ENCODE measurements around the gene SGPL1.

The SGPL1 gene

DNA sequence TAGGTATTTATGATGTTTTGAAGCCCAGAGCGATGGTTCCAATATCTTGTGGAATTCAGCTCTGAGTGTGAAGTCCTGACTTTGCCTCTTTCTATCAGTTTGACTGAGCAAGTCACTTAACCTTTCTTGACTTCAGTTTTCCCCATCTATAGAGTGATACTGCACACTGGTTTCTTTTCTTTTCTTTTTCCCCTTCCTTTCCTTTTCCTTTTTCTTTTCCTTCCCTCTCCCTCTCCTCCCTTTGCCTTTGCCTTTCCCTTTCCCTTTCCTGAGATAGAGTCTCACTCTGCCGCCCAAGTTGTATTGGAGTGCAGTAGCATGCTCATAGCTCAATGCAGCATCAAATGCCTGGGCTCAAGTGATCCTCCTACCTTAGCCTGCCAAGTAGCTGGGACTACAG lies 20.6 kb downstream of the SGPL1 start:
- no peaks in the 10 kb centered on the region for H3K27me3 Mint-ChIP-seq
- H3K36me3 Mint-ChIP-seq = peaks cover 36% of the 10 kb centered on the region
- H3K4me3 Mint-ChIP-seq = no peak overlapping the region
- peaks cover 61% of the 10 kb centered on the region for H3K4me1 Mint-ChIP-seq (ENCODE audit: low read depth)
- H3K9me3 Mint-ChIP-seq (ENCODE audit: low read depth) = peaks cover 6% of the 10 kb centered on the region
- peak overlapping the region; percentile 10 for H3K27ac Mint-ChIP-seq

DNA sequence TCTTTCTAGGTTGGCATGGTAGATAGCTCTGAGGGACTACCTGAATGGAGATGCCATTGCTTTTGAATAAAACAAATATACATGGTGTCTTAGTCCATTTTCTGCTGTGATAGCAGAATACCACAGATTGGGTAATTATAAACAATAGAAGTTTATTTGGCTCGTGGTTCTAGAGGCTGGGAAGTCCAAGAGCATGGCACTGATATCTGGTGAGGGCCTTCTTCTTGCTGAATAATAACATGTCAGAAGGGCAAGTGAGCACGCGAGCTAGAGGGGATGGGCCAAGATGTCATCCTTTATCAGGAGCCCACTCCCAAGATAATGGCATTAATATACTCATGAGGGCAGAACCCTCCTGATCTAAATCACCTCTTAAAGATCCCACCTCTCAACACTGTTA lies 21.9 kb downstream of the SGPL1 start:
- Mint-ChIP-seq H3K36me3 (peaks cover 42% of the 10 kb centered on the region), H3K27me3 (no peaks in the 10 kb centered on the region), H3K4me1 (ENCODE audit: low read depth) (peaks cover 54% of the 10 kb centered on the region), H3K27ac (no peak overlapping the region), H3K4me3 (no peak overlapping the region), H3K9me3 (ENCODE audit: low read depth) (peaks cover 6% of the 10 kb centered on the region)

DNA sequence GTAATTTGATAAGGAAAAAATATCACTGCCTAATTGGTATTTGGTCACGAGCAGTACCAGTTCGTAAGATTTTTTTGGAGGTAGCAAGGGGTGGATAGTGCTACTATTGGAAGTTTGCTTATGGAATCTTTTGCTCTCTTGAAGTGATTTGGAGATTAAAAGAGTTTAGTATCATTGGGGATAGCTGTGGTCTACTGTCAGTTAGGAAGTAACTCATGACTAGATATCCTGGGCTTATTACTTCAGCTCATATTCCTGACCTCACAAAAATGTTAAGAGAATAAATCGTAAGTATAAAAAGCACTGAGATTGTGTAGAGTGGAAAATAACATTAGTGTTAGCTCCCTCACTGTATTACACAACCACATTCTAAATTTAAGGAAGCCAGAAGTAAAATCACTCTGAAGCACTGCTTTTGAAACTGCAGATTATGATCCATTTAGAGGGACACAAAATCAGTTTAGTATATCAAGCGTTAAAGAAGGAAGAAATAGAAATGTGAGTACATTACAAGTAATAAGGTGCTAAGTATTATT lies 22.6 kb downstream of the SGPL1 start:
- Mint-ChIP-seq H3K36me3 (peaks cover 42% of the 10 kb centered on the region), H3K4me1 (ENCODE audit: low read depth) (peaks cover 47% of the 10 kb centered on the region), H3K27me3 (no peaks in the 10 kb centered on the region), H3K27ac (no peak overlapping the region), H3K9me3 (ENCODE audit: low read depth) (peaks cover 6% of the 10 kb centered on the region), H3K4me3 (no peak overlapping the region)

DNA sequence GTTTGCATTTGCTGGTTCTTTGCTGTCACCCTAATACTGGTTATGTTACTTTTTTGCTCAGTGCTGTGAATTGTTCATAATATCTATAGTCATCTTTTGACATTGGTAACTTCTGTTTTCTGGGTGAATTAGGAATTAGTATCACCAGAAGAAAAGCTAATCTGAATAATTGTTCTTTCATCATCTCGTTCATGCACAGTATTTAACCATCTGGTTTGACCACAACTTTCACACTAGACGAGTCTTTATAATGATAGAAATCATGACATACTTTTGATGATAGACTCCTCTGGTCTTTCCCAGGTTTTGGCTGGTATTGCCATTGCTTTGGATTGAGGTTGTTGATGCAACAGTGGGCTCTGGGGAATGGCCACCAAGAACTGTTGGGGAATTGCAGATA lies 25.1 kb downstream of the SGPL1 start:
- no peaks in the 10 kb centered on the region for H3K27me3 Mint-ChIP-seq
- peaks cover 47% of the 10 kb centered on the region for H3K36me3 Mint-ChIP-seq
- peaks cover 37% of the 10 kb centered on the region for H3K4me1 Mint-ChIP-seq (ENCODE audit: low read depth)
- no peak overlapping the region for H3K4me3 Mint-ChIP-seq
- peaks cover 6% of the 10 kb centered on the region for H3K9me3 Mint-ChIP-seq (ENCODE audit: low read depth)
- peak overlapping the region; percentile 3 for H3K27ac Mint-ChIP-seq

DNA sequence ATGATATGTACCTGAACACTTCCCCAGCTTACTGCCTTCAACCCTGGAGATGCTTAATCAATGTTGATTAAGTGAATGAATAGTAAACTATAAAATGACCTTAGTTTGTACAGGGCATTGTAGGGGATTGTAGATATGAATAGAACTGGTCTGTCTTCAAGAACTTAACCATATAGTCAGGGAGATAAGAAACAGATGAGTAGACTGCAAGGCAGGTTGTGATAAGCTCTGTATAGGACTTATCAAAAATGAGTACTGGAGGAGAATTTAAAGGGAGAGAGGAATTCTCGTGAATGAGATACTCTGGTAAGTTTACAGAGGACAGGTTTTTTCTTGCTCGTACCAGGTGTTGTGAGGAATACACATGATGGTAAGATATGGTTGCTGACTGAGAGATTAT lies 27.6 kb downstream of the SGPL1 start:
- H3K27ac Mint-ChIP-seq = no peak overlapping the region
- no peak overlapping the region for H3K4me3 Mint-ChIP-seq
- H3K4me1 Mint-ChIP-seq (ENCODE audit: low read depth) = peaks cover 29% of the 10 kb centered on the region
- H3K9me3 Mint-ChIP-seq (ENCODE audit: low read depth) = no peaks in the 10 kb centered on the region
- H3K27me3 Mint-ChIP-seq = no peaks in the 10 kb centered on the region
- peaks cover 31% of the 10 kb centered on the region for H3K36me3 Mint-ChIP-seq

DNA sequence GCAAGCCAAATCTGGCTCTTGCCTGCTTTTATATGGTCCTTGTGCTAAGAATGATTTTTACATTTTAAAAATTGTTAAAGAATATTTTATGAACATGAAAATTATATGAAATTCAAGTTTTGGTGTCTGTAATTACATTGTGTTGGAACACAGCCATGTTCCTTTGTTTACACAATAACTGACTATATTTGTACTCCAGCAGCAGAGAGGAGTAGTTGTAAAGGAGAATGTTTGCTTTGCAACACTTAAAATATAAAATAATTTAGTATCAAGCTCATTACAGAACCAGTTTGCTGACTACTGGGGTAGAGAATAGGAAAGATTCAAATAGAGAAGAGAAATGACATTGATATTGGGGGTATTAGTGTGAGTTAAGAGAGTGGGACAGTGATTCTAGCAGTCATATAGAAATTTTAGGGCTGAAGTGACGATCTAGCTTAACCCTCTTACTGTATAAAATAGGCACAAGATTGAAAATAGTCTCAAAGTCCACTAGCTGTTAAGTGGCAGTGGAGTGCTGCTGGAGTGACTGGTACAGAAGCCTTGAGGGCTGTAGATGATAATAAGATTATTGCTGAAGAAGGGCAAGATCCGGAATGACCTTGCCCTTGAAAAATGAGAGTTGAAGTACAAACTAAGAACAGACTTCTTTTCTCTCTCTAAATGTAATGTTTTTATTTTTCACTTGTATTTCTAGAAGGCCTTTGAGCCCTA lies 28.2 kb downstream of the SGPL1 start:
- Mint-ChIP-seq H3K4me3 (no peak overlapping the region), H3K27ac (peak overlapping the region; percentile 37), H3K27me3 (no peaks in the 10 kb centered on the region), H3K4me1 (ENCODE audit: low read depth) (peaks cover 29% of the 10 kb centered on the region), H3K36me3 (peaks cover 30% of the 10 kb centered on the region), H3K9me3 (ENCODE audit: low read depth) (no peaks in the 10 kb centered on the region)

DNA sequence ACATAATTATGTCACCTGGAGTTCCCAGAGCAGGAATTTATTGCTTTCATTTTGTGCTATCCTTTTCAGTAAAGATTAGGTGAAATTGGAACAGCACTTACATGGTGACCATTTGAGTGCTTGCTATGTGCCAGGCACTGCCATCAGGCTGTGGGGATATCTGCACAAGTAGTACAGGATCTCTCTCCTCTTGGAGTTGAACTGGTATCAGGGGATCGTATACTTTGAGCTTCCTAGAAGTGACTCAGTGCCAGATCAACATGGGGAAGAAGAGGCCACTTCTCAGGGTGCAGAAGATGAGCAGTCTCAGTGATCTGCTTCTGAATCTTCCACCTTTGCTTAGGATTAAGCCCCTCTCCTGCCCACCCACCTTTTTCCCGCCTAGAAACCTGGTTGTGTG lies 29.5 kb downstream of the SGPL1 start:
- H3K4me3 Mint-ChIP-seq = no peak overlapping the region
- H3K4me1 Mint-ChIP-seq (ENCODE audit: low read depth) = peaks cover 33% of the 10 kb centered on the region
- no peak overlapping the region for H3K27ac Mint-ChIP-seq
- no peaks in the 10 kb centered on the region for H3K27me3 Mint-ChIP-seq
- no peaks in the 10 kb centered on the region for H3K9me3 Mint-ChIP-seq (ENCODE audit: low read depth)
- peaks cover 30% of the 10 kb centered on the region for H3K36me3 Mint-ChIP-seq

DNA sequence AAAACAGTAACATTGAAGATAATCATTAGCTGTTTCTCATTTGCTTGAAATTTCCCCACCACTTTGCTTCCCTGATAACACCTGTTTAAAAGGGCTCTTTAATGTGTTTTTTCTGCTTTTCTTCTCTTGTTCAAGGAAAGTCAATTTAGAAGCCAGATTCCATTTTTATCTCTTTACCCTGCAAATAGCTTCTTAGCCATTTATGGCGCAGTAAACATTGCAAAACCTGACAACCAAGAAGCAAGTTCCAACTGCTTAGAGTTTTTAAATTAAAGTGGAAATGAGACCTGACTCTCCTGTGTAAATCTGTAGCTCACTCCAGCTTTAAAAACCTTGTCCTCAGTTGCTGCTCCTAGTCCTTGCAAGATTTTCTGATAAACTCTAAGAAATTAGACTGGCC lies 30.1 kb downstream of the SGPL1 start:
- Mint-ChIP-seq H3K27ac (no peak overlapping the region), H3K4me3 (no peak overlapping the region), H3K4me1 (ENCODE audit: low read depth) (peaks cover 30% of the 10 kb centered on the region), H3K27me3 (no peaks in the 10 kb centered on the region), H3K9me3 (ENCODE audit: low read depth) (no peaks in the 10 kb centered on the region), H3K36me3 (peaks cover 26% of the 10 kb centered on the region)

DNA sequence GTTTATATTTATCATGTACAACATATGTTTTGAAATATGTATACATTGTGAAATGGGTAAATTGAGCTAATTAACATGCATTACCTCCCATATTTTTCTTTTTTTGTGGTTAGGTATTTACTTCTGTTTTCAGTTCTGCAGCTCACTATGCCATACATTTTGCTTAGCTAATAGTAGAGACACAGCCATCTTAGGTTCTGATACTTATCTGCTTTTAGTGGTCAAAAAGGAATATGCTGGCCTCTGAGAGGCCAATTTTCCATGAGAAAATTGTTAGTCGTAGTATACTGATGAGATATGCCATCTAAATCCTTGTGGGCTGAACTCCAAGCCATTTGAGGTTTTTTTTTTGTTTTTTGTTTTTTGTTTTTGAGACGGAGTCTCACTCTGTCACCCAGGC lies 31.0 kb downstream of the SGPL1 start:
- peaks cover 21% of the 10 kb centered on the region for H3K4me1 Mint-ChIP-seq (ENCODE audit: low read depth)
- peaks cover 18% of the 10 kb centered on the region for H3K36me3 Mint-ChIP-seq
- no peaks in the 10 kb centered on the region for H3K27me3 Mint-ChIP-seq
- H3K4me3 Mint-ChIP-seq = no peak overlapping the region
- H3K9me3 Mint-ChIP-seq (ENCODE audit: low read depth) = no peaks in the 10 kb centered on the region
- H3K27ac Mint-ChIP-seq = no peak overlapping the region

DNA sequence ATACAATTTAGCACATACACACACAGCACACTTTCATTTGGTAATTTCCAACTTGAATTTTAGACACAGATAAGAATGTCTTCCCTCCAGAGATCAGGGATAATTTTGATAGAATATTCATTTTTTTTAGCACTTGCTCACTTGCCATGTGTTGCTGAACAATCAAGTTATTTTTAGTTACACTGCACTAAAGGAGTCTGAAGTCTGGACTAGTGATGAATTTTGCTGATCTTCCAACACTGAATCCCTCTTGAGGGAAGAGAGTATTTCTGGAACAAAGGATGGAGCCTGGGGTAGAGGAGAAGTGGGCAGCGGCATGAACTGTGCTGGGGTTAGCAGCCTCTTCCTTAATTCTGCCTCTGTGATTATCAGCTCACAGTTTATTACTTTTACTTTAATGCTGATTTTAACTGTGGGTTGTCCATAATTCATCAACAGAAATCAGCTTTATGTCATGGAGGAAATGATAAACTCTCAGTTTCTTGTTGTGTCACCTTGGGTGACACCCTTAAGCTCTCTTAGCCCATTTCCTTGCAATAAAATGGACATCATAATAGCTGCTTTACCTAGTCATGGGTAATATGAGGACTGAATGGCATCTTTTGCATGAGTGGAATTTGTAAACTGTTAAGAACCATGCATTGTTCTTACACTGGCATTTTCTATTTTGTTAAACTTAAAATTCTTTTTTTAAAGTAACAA lies 32.1 kb downstream of the SGPL1 start:
- H3K4me1 Mint-ChIP-seq (ENCODE audit: low read depth) = peaks cover 21% of the 10 kb centered on the region

DNA sequence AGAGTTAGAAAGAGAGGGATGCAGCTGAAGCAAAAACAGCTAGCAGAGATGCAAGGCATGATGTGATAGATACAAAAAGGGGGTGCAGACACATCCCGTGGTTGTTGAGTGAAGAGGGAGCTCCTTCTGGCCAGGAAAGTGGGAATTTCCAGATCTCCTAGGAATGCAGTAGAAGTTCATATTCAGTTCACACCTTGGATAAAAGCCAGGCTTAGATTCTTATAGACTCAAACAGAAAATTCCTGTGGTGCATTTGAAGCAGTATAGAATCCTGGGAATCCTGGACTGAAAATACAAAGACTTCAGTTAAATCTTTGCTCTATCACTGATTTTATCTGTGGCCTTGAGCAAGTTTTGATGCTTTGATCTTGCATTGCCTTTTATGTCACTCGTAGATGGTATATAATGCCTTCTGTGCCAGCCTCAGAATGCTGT lies 33.9 kb downstream of the SGPL1 start:
- Mint-ChIP-seq H3K27me3 (no peaks in the 10 kb centered on the region), H3K4me1 (ENCODE audit: low read depth) (peaks cover 21% of the 10 kb centered on the region), H3K27ac (no peak overlapping the region), H3K36me3 (peaks cover 12% of the 10 kb centered on the region), H3K4me3 (no peak overlapping the region), H3K9me3 (ENCODE audit: low read depth) (no peaks in the 10 kb centered on the region)

More for the DNA sequence above, 32.1 kb downstream of the SGPL1 start:
- Mint-ChIP-seq H3K4me3 (no peak overlapping the region), H3K9me3 (ENCODE audit: low read depth) (no peaks in the 10 kb centered on the region), H3K36me3 (peaks cover 16% of the 10 kb centered on the region), H3K27me3 (no peaks in the 10 kb centered on the region), H3K27ac (peak overlapping the region; percentile 59)

DNA sequence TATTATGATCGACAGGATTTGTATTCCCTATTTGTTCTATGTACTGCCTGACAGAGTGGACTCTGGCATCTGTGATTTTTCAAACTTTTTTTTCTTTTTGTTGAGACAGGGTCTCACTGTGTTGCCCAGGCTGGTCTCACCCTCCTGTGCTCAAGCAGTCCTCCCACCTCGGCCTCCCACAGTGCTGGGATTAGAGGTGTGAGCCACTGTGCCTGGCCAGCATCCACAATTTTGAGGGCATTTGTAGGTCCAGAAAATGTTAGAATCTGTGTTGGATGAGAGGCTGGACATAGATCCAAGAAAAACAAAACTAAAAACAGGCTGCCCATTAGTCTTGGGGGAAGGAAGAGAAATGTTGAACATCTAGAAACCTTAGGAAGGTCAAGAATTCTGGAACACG lies 34.3 kb downstream of the SGPL1 start:
- peaks cover 21% of the 10 kb centered on the region for H3K4me1 Mint-ChIP-seq (ENCODE audit: low read depth)
- H3K27ac Mint-ChIP-seq = no peak overlapping the region
- no peak overlapping the region for H3K4me3 Mint-ChIP-seq
- no peaks in the 10 kb centered on the region for H3K27me3 Mint-ChIP-seq
- peaks cover 14% of the 10 kb centered on the region for H3K36me3 Mint-ChIP-seq
- H3K9me3 Mint-ChIP-seq (ENCODE audit: low read depth) = no peaks in the 10 kb centered on the region

DNA sequence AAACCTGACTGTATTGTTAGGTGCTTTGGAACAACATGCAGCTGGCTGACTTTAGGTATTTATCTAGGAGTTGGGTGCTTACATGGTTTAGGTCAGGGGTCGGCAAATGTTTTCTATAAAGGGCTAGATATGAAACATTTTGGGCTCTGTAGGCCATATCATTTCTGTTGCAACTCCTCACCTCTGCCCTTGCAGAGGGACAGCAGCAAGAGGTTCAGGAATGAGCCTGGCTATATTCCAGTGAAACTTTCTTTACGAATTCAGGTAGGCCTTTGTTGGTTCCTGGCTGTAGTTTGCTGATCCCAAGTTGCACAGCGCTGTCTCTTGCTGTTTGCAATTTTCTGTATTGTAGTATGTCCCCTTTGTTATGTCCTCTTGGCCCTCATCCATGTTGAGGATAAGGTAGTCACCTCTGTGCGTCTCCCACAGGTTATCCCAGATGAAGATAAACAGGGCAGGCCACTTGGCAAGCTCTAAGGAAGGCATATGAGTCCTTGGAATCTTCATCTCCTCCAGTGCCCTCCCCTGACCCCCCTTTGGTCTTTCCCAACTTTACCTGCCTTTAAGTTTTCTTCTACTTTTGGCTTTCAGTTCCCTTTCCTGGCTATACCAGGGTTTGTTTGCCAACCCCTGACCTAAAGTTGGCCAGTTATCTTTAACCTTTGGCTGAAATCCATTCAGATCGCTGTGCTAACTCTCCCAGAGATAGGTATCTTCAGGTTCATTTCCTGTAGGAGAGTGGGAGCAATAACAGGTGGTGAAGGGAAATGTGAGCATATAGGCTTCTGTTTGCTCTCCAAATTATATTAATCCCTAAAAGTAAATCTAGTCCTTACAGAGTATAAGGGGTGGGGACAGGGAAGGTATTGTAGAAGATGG lies 36.1 kb downstream of the SGPL1 start:
- no peaks in the 10 kb centered on the region for H3K9me3 Mint-ChIP-seq (ENCODE audit: low read depth)
- H3K4me3 Mint-ChIP-seq = no peak overlapping the region
- no peaks in the 10 kb centered on the region for H3K27me3 Mint-ChIP-seq
- peaks cover 10% of the 10 kb centered on the region for H3K36me3 Mint-ChIP-seq
- no peak overlapping the region for H3K27ac Mint-ChIP-seq
- H3K4me1 Mint-ChIP-seq (ENCODE audit: low read depth) = peaks cover 17% of the 10 kb centered on the region

DNA sequence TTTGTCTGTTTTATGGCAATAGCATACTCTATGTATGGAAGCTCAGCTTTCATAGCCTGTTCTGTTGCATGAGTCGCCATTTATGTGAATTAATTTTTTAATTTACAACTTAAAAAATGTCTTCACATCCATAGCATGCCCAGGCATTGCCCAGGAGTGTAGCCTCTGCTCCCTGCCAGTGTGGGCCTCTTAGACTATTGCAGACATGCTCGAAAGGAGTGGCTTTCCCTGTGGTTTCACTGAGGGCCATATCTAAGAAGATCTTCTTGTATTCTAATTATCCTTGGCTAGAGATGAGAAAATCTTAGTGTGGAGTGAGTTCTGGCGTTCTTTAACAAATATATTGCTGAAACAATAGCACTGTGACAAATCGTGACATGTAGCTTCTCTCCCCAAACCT lies 37.3 kb downstream of the SGPL1 start:
- Mint-ChIP-seq H3K9me3 (ENCODE audit: low read depth) (no peaks in the 10 kb centered on the region), H3K4me1 (ENCODE audit: low read depth) (peaks cover 11% of the 10 kb centered on the region), H3K27ac (no peak overlapping the region), H3K36me3 (peaks cover 12% of the 10 kb centered on the region), H3K27me3 (no peaks in the 10 kb centered on the region), H3K4me3 (no peak overlapping the region)

DNA sequence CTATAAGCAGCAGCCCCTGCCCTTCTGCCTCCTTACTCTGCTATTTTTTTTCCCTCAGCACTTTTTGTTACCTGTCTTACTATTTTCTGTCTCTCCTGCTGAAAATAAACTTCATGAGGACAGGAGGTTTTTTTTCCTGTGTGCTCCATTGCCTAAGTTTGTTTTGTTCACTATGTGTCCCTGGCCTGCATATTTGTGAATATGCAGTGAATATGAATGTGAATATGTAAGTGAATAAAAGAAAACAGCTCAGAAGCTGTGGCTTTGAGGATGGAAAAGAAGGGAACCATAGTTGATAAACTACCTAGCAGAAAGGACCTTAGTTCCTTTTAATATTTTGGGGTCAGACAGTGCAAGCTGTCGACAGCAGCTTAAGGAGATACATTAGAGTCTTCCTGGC lies 37.7 kb downstream of the SGPL1 start:
- Mint-ChIP-seq H3K36me3 (peaks cover 13% of the 10 kb centered on the region), H3K27me3 (no peaks in the 10 kb centered on the region), H3K27ac (no peak overlapping the region), H3K4me3 (no peak overlapping the region), H3K9me3 (ENCODE audit: low read depth) (no peaks in the 10 kb centered on the region), H3K4me1 (ENCODE audit: low read depth) (peaks cover 11% of the 10 kb centered on the region)

Data from activated naive CD8-positive, alpha-beta T cell (primary cell).